Measurements from ENCODE around the gene WDCP. TPM values are rescaled to one million over a fixed set of nuclear protein-coding genes. Genes with fewer than 3 reads are reported as not detected.
A peak's percentile ranks its signal among the peaks of the same experiment; 100 is the strongest.

WDCP gene
- 5.3 TPM for polyA plus RNA-seq (2012; ENCODE audit: insufficient read length, low read depth)

- no peak for TF ChIP-seq FOXP2 (optimal IDR thresholded peaks at IDR 0.05; ENCODE audit: borderline replicate concordance, extremely low read depth, extremely low read length, insufficient read depth)
- peak; percentile 98 for TF ChIP-seq POLR2AphosphoS5 (IDR thresholded peaks at IDR 0.05; ENCODE audit: low read depth, low read length)
- 0 out of 4 replicates have a peak, but pooled peaks of 1 of the 2 experiments have one; percentile 14 for TF ChIP-seq REST (IDR thresholded peaks at IDR 0.05; ENCODE audit: insufficient read depth in 1 of 2, low read depth in 2 of 2, low read length in 2 of 2)
- peak; percentile 94; the same call in 1 of the 2 replicates for TF ChIP-seq TAF1 (IDR thresholded peaks at IDR 0.05; ENCODE audit: borderline replicate concordance, insufficient read depth, low read length)
These were observed at the start of gene WDCP for GRCh38 chr2:24046930-24047702. Gene WDCP (minus strand): TSS chr2:24047391. CDS start chr2:24039494, 7,897 bp downstream.

DNA sequence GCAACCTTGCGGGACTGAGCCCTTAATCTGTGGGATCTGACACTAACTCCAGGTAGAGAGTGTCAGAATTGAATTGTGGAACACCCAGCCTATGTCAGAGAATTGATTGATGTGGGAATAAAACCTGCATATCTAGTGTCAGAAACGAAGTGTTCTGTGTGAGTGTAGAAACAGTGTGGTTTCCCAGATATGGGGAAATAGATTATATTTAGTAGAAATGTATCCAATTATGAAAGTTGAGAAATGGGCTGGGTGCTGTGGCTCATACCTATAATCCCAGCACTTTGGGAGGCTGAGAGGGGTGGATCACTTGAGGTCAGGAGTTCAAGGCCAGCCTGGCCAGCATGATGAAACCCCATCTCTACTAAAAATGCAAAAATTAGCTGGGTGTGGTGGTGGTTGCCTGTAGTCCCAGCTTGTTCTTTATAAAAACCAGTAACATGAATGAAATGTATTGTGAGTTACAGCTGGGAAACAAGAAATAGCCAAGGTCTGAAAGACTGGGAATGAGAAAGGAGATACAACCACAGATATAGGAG, 41.7 kb upstream of the WDCP start:
- TF ChIP-seq POLR2AphosphoS5 (IDR thresholded peaks at IDR 0.05; ENCODE audit: low read depth, low read length) (no peak), FOXP2 (optimal IDR thresholded peaks at IDR 0.05; ENCODE audit: borderline replicate concordance, extremely low read depth, extremely low read length, insufficient read depth) (no peak), TAF1 (IDR thresholded peaks at IDR 0.05; ENCODE audit: borderline replicate concordance, insufficient read depth, low read length) (no peak), SIN3A (IDR thresholded peaks at IDR 0.05; ENCODE audit: borderline replicate concordance, insufficient read depth, low read length) (no peak), REST (IDR thresholded peaks at IDR 0.05; ENCODE audit: insufficient read depth in 1 of 2, low read depth in 2 of 2, low read length in 2 of 2) (no peak)

DNA sequence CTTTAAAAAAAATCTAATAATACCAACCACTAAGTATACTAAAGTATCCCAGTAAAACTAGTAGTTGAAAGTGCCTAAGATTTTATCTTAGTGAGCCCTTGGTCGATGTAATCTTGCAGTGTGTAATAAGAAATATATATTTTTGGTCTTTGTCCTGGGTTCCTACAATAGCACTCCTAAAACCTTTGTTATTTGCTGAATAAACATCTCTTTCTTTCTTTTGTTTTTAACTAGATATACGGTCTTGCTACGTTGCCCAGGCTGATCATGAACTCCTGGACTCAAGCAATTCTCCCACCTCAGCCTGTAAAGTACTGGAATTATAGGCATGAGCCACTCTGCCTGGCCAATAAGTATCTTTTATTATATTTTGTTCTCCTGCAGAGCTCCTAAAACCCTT, 39.8 kb upstream of the WDCP start:
- TF ChIP-seq POLR2AphosphoS5 (IDR thresholded peaks at IDR 0.05; ENCODE audit: low read depth, low read length) (no peak), FOXP2 (optimal IDR thresholded peaks at IDR 0.05; ENCODE audit: borderline replicate concordance, extremely low read depth, extremely low read length, insufficient read depth) (no peak), SIN3A (IDR thresholded peaks at IDR 0.05; ENCODE audit: borderline replicate concordance, insufficient read depth, low read length) (no peak), REST (IDR thresholded peaks at IDR 0.05; ENCODE audit: insufficient read depth in 1 of 2, low read depth in 2 of 2, low read length in 2 of 2) (no peak), TAF1 (IDR thresholded peaks at IDR 0.05; ENCODE audit: borderline replicate concordance, insufficient read depth, low read length) (no peak)

DNA sequence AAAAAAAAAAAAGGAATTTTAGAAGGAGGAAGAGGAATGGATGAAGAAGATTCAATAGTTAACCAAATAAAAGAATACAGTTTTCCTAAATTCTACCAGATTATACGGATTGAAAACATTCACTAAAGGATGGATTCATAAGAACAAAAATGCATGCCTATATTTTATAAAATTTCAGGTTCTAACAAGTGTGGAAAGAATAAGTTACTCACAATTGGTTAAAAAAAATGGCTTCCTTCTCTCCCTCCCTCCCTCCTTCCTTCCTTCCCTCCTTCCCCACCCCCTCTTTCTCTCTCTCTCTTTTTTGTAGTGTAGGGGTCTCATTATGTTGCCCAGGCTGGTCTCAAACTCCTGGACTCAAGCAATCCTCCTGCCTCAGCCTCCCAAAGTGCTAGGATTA, 39.0 kb upstream of the WDCP start:
- no peak for TF ChIP-seq REST (IDR thresholded peaks at IDR 0.05; ENCODE audit: insufficient read depth in 1 of 2, low read depth in 2 of 2, low read length in 2 of 2)
- no peak for TF ChIP-seq TAF1 (IDR thresholded peaks at IDR 0.05; ENCODE audit: borderline replicate concordance, insufficient read depth, low read length)
- no peak for TF ChIP-seq FOXP2 (optimal IDR thresholded peaks at IDR 0.05; ENCODE audit: borderline replicate concordance, extremely low read depth, extremely low read length, insufficient read depth)
- no peak for TF ChIP-seq POLR2AphosphoS5 (IDR thresholded peaks at IDR 0.05; ENCODE audit: low read depth, low read length)
- TF ChIP-seq SIN3A (IDR thresholded peaks at IDR 0.05; ENCODE audit: borderline replicate concordance, insufficient read depth, low read length): no peak

All from PFSK-1 (cell line).